GM20431 (cell line): ENCODE measurements around the gene MRPL27.

Source experiments
- in situ Hi-C: fragments of 300-500 bp; cut with MseI, MboI; formaldehyde crosslinking; loops from one replicate; pipeline ENCODE4 v1.15.0; 2020; ENCODE audit warnings: low sequenced_read_pairs; ENCODE audit not compliant: unreplicated experiment

Gene MRPL27

DNA sequence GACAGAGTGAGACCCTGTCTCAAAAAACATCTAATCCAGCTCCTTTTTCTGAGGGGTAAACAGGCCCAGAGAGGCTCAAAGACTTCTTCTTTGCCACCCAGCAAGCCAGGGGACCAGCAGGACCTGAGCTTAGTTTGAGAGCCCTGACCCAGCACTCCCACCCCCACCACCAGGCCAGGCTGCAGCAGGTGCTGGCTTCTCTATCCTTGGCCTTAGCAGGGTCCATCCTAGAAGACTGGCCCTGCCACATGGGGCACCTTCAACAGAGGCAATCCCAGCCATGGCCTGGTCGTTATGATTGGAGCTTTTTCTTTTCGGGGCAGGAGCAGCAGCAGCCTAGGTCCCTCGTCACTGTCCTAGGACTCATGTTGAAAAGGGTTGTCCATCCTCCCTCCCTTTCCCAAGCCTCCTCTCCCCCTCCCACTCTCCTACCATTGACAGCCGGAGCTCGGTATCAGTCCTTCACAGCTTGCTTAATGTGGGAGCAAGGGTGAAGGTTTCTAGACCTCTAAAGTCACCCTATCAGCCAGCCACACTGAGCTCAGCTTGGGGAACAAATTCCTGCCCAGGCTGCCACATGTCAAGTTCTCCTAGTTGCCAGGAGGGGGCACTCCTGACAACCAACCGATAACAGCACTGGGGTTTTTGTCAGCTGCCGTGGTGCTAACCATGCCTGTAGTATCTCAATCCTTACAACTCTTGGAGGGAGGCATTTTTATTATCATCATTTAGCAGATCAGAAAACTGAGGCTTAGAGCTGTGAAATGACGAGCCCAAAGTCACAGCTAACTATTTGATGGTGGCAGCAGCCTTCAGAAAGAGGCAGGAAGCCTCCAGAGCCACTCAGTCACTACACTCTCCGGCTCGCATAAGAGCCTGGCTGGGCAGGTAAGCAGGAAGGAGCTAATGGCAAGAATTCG lies 11.2 kb downstream of the MRPL27 start:
- in situ Hi-C loops = no loop called here

DNA sequence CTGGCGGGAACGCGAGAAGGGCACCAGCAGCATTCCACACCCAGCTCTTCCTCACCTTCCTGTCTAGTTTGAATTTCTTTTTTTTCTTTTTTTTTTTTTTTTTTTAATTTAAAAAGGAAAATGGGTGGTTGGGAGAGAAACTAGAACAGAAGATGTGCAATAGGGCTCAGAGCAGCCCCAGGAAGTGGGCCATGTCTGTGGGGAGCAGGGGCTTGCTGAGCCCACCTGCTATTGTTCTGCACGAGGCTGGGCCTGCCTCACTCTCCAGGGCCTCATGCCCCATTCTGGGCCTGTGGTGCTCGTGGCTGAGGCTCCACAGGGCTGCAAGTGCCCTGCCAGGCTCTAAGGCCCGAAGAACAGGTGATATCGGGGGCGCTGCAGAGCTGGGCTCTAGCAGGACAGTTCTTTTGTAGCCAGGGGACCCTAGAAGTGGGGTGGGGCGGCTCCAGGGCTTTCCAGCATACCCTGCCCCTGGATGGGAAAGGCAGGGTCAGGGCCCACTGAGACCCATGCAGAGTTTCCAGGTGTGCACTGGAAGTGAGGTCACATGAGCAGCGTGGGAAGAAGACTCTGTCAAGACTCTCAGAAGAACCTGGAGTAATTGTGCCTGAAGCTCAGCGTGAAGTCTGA lies 12.4 kb downstream of the MRPL27 start:
- in situ Hi-C loops = no loop called here

DNA sequence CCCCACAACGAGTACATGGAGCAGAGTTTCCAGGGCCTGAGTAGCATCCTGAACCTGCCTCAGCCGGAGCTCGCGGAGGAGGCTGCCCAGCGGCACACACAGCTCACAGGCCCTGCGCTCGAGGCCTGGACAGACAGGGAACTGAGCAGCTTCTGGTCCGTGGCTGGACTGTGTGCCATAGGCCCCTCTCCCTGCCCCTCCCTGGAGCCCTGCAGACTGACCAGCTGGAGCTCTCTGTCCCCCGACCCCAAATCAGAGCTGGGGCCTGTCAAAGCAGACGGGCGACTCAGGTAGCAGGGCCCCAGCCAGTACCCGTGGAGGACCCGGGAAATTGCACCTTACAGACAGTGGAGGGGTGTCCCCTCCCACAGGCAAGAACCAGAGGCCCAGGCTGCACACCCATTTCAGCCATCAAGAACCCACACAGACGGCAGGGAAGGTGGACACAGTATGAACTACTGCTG lies 13.0 kb downstream of the MRPL27 start:
- in situ Hi-C loops = no loop called here

DNA sequence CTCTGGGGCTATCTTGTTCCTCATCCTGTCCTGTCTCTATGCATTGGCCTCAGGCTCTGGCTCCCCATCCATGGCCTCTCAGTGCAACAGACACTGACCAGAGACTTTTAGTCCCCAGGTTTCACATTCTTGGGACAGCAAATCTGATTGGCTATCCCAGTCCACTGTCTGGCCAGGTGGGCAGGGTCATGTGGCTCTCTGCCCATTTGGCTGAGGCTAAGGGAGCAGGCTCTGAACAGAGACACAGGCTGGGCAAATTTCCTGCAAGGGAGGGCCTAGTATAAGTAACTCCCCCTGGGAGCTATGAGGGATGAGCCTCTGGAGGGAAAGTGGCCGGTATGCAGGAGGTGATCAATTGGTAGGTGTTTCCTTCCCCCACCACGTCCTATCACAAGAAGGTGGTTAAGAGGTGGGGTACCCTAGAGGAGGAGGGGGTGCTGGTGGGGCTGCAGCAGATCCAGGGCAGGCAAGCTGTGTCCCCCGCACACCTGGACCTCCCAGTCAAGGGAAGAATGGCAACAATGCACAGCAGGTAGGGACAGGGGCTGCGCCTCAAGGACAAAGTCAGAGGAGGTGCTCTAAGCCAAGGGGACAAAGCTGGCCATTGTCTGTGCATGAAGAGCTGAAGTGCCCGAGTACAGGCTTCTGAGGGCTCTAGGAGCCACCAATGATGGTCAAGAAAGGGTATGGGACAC lies 13.8 kb downstream of the MRPL27 start:
- in situ Hi-C loops = no loop called here

DNA sequence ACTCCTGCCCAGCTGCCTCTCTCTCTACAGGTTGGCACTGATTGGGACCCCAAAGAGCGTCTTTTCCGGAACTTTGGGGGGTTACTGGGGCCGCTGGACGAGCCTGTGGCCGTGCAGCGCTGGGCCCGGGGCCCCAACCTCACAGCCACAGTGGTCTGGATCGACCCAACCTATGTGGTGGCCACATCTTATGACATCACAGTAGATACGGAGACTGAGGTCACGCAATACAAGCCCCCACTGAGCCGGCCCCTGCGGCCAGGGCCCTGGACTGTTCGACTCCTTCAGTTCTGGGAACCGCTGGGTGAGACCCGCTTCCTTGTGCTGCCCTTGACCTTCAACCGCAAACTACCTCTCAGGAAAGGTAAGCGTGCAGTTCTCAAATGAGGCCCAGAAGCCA lies 14.8 kb downstream of the MRPL27 start:
- in situ Hi-C loops = no loop called here

DNA sequence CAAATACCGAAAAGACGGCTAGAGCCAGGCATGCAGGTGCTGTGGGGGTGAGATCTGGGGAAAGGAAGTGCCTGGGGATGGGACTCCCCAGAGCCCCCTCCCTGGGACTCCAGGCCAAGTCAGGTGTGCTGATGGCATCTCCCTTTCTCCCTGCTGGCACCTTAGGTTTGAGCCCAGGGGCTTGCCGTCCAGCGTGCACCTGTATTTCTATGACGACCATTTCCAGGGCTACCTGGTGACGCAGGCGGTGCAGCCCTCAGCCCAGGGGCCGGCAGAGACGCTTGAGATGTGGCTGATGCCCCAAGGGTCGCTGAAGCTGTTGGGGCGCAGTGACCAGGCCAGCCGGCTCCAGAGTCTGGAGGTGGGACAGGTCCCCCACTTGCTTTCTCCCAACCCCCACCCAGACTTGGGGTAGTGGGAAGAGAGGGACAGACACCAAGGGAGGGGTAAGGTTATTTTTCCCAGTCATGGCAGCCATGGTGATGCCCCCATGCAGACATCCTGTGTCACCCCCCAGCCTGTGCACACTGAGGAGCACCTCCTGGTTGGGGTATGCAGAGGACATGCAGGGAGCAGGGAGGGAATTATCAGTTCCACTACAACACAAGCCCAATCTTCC lies 16.0 kb downstream of the MRPL27 start:
- in situ Hi-C loops = no loop called here

DNA sequence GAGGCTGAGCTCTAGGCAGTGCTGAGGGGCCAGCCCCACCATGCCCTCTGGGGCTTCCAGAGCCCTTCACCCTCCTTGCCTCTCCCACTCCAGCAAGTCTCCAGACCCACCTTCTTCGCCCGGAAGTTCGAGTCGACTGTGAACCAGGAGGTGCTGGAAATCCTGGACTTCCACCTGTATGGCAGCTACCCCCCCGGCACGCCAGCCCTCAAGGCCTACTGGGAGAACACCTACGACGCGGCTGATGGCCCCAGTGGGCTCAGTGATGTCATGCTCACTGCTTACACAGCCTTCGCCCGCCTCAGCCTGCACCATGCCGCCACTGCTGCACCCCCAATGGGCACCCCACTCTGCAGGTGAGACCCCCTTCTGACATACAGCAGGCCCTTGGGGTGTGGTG lies 16.6 kb downstream of the MRPL27 start:
- in situ Hi-C loops = no loop called here

DNA sequence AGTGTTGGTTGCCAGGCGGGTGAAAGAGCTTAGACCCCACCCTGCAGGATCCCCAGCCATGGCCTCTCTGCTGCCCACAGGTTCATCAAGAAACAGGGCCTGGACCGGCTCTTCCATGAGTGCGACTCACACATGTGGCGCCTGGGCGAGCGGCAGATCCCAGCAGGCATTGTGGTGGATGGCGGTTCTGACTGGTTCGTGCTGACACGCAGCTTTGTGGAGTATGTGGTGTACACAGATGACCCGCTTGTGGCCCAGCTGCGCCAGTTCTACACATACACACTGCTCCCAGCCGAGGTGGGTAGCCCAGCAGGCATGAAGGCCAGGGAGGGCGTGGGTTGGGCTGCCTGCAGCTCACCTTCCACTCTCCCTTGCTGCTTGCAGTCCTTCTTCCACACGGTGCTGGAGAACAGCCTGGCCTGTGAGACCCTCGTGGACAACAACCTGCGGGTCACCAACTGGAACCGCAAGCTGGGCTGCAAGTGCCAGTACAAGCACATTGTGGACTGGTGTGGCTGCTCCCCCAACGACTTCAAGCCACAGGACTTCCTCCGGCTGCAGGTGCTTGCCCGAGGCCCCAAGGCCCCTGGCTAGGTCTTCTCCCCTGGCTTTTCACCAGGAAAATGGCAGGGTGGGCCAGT lies 17.2 kb downstream of the MRPL27 start:
- in situ Hi-C loops = no loop called here

DNA sequence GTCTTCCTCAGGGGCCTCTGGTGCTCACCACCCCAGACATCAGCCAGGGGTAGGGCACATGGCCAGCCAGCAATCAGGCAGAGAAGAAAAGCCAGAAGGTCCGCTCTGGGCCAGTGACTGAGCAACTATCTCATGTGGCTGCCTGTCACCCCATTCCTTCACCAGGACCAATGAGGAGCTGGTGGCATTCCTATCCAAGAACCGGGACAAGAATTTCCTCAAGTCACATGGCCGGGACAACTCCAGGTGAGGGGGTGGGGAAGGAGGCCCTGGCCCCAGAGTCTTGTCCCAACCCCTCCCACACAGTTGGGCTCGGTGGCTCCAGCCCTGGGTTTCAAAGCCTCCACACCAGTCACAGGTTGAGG lies 17.7 kb downstream of the MRPL27 start:
- in situ Hi-C loops = no loop called here

DNA sequence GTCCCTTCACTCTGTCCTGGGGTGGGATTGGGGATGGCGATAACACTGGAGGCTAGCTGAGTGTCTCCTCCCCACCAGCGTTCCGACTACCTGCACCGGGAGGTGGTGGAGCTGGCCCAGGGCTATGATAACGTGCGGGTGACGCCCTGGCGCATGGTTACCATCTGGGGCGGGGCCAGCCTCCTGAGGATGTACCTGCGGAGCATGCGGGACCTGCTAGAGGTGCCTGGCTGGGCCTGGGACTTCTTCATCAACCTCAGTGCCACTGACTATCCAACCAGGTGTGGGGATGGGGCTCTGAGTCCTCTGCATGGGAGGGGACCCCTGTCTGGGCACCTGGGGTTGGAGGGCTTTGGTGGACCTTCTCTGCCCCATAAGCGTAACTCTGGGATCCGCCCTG lies 18.2 kb downstream of the MRPL27 start:
- in situ Hi-C loops = no loop called here

DNA sequence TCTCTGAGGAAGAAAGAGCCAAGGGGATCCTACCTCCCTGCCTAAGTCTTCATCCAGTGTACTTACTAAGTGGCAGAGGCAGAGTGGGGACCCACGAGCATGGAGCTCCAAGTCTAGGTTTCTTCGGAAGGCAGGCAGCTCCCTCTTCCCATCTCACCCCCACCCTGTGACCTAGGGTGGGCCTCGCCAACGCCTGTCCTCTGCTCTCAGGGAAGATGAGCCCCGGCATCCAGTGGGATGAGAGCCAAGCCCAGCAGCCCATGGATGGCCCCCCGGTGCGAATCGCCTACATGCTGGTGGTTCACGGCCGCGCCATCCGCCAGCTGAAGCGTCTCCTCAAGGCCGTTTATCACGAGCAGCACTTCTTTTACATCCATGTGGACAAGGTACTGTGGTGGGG lies 18.8 kb downstream of the MRPL27 start:
- in situ Hi-C loops = no loop called here

DNA sequence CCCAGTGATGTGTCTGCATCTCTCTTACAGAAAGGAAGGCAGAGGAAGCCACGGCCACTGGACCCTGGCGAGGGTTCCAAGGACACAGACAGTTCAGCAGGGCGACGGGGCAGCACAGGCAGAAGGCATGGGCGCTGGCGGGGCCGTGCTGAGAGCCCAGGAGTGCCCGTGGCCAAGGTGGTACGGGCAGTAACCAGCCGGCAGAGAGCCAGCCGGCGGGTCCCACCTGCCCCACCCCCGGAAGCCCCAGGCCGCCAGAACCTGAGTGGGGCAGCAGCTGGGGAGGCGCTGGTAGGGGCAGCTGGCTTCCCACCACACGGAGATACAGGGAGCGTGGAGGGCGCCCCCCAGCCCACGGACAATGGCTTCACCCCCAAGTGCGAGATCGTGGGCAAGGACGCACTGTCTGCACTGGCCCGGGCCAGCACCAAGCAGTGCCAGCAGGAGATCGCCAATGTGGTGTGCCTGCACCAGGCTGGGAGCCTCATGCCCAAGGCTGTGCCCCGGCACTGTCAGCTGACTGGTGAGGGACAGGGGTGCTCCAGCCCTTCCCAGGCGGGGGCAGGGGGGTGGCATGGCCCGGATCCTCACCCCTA lies 19.3 kb downstream of the MRPL27 start:
- in situ Hi-C loops = no loop called here

DNA sequence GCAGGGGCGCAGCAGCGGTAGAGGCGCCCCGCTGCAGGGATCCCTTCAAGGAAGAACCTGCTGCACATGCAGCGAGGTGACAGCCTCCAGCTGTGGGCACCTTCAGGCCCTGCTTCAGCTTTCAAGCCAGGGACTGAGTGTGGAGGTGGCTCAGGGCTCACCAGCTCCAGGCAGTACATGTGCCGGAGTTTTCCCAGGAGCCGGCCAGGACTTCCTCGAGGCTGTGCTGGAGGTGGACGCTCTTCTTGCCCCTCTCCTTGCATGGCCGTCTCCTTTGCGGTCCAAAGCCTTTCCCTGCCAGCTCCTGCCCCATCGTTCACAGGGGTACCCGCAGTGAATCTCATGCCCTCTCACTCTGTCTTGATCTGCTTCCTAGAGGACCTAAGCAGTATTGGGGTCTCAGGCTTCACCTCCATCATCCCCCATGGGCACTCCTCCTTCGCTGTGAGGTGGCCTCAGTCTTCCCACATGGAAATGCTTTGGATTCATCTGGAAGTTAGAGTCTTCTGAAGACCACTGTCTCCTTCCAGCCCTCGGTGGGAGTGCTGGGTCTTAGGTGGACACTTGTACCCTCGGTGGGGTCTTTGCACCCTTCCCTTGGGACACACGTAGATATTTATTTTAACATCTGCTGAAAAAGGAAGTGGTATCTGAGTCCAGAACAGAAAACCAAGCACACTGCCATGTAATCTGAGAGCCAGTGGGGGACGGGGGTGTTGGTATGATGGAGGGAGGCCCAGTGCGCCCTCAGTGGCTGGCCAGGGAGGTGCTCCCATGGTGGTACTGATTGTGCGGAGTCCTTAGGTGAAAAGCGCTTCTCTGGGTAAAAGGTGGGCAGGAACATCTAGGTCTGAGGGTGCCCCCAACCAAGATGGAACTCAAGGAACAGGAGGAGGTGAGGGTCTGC lies 20.0 kb downstream of the MRPL27 start:
- in situ Hi-C loops = no loop called here

DNA sequence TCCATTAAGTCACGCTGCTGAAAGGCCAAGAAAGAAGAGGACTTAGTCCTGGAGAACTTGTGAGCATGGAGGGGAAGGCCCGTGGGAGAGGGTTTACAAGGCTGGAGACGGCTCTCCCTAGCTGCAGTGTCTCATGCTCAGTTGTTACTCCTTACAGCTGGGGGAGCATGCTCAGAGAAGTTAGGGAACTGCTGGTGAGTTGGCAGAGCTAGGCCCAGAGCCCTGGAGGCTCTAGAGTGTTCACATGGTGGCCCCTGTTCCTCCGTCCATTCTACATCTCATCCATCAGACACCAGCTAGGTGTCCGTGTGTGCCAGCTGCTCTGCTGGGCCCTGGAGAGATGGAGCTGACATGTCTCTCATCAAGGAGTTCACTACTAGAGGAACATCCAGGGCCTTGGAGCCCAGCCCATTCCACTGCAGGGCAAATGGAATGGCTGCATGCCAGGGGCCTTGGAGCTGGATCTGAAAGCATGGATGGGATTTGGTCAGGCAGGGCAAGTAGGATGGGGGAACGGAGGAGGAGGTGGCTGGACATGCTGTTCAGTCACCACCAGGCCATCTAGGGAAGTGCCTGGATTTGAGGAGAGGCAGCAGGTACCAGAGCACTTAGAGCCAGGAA lies 20.8 kb downstream of the MRPL27 start:
- in situ Hi-C loops = no loop called here

DNA sequence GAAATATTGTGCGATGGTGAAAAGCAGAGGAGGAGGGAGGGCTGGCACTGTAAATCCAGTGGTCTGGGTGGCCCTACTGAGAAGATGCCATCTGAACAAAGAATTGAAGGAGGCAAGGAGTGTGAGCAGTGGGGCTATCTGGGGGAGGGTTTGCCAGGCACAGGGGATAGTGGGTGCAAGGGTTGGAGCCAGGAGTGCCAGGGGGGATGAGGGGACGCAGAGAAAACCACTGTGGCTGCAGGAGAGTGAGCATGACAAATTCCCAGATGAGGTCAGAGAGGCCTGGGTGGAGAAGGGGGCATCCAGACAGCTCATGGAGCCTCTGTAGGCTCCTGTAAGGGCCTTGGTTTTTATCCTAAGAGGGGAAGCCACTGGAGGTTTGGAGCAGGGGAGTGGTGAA lies 22.3 kb downstream of the MRPL27 start:
- in situ Hi-C loops = no loop called here

DNA sequence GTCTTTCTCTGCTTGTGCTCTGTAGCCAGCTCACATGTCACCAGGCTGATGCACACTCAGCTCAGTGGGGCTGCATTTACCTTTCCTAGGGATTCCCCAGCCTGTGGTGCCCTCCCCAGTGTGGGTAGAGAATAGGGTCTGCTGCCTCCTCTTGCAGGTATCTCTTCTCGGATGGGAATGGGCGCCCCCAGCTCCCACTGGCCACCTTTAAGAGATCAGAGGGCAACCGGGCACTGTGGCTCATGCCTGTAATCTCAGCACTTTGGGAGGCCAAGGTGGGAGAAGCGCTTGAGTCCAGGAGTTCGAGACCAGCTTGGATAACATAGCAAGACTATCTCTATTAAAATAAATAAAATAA lies 23.8 kb downstream of the MRPL27 start:
- in situ Hi-C loops = no loop called here

DNA sequence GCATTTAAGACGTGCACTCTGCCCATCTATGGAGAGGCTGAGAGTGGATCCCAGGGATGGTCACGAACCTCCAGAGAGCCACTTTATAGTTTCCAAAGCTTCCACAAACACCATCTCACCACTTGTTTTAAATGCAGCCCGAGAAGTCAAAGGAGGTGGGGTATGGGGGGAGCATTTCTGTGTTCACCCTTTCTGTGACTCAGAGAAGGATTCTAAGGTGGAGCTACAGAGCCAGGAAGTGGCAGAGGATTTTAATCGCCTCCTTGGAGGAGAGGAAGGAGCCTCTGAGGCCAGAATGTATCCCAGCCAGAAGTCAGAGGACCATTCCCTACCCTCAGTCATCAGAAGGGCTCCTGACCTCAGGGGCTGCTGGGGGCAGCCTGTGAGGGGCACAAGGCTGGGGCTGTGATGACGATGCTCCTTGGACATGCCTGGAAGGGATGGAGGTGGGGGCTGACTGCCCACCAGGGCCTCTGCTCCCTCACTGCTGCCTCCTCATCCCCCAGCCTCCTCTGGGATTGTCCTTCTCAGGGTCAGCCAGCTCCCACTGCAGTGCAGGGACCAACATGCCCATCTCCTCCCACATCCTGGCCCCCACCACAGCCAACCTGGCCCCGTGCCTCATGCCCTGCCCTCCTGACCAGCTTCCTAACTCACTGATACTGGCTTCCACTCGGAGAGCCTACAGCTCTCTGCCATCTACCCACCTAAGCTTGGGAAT lies 24.3 kb downstream of the MRPL27 start:
- in situ Hi-C loops = no loop called here

DNA sequence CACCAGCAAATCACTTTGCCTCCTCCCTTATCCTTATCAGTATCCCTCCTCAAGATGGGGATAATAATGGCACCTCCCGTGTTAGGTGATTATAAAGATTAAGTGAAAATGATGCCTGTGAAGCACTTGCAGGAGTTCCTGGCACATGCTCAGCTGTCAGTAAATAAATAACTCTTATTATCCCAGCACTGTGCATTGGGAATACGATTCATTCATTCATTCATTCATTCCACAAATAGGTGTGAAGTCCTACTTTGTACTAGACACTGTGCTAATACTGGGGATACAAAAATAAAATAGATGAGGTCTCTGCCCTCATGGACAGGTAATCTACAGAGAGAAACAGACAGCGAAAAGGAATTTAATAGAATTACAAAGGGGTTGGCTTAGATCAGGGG lies 25.1 kb downstream of the MRPL27 start:
- in situ Hi-C loops = no loop called here
